SK-N-SH (cell line): ENCODE data around the gene SNX5. TPM values are rescaled to one million over a fixed set of nuclear protein-coding genes. Genes with fewer than 3 reads are reported as not detected.

Experiments
- CTCF ChIA-PET: fragments of 300-600, 350-600 bp; formaldehyde crosslinking; extraction: SDS; loops from one replicate; lab custom pipeline; 2021; lab: Yijun Ruan, JAX
- POLR2A ChIA-PET: fragments of 350-600 bp; sonication (Branson Sonifier 250); formaldehyde crosslinking; extraction: SDS; loops from one replicate; lab custom pipeline; 2020; ENCODE audit warnings: antibody characterized with exemption, inconsistent platforms; lab: Yijun Ruan, JAX
- DNase-seq: peaks from one replicate; pipeline ENCODE4 v3.0.0; 2012
- H2AFZ ChIP-seq: fragments of 200-600 bp; sonication (generic); 2 replicates; pipeline ENCODE4 v1.8.1; 2016; ENCODE audit warnings: antibody characterized with exemption, mild to moderate bottlenecking, low read depth
- H3F3A ChIP-seq: fragments of 200-600 bp; sonication (generic); replicated peaks from 2 replicates; pipeline ENCODE3; 2016; ENCODE audit warnings: antibody characterized with exemption, mild to moderate bottlenecking; ENCODE audit not compliant: insufficient read depth
- H3K27ac ChIP-seq, 2 experiments: fragments of 200-500 bp in 1 of 2; fragments of 200-600 bp in 1 of 2; sonication (Bioruptor generic) in 1 of 2; sonication (generic), shearing (Covaris generic) in 1 of 2; 2 replicates each; pipeline versions ENCODE4 v1.5.1 to v1.6.1; 2014 to 2016; ENCODE audit warnings: low read depth in 2 of 2, inconsistent platforms in 1 of 2, low read length in 1 of 2, mild to moderate bottlenecking in 1 of 2, mixed read lengths in 1 of 2
- H3K27me3 ChIP-seq: fragments of 200-600 bp; sonication (generic), shearing (Covaris generic); 2 replicates; pipeline ENCODE4 v1.6.1; 2016; ENCODE audit warnings: mixed run types; ENCODE audit not compliant: insufficient read depth
- H3K36me3 ChIP-seq, 2 experiments: fragments of 200-500 bp in 1 of 2; fragments of 200-600 bp in 1 of 2; sonication (Bioruptor generic) in 1 of 2; sonication (generic) in 1 of 2; replicated peaks in 1 of 2; 2 replicates each; pipeline versions ENCODE3 to v1.5.1; 2014 to 2016; ENCODE audit warnings: low read length in 1 of 2, mild to moderate bottlenecking in 1 of 2; ENCODE audit not compliant: insufficient read depth in 2 of 2, control insufficient read depth in 1 of 2
- H3K4me1 ChIP-seq, 2 experiments: fragments of 200-500 bp in 1 of 2; fragments of 200-600 bp in 1 of 2; sonication (Bioruptor generic) in 1 of 2; sonication (generic), shearing (Covaris generic) in 1 of 2; 2 replicates each; pipeline versions ENCODE4 v1.5.1 to v1.6.1; 2014 to 2016; ENCODE audit warnings: low read depth in 1 of 2, low read length in 1 of 2, mixed run types in 1 of 2; ENCODE audit not compliant: insufficient read depth in 2 of 2, control insufficient read depth in 1 of 2
- H3K4me2 ChIP-seq: fragments of 200-600 bp; sonication (generic), shearing (Covaris generic); 2 replicates; pipeline ENCODE4 v1.6.1; 2017; ENCODE audit warnings: mixed run types
- H3K4me3 ChIP-seq, 2 experiments: fragments of 200-500 bp in 1 of 2; fragments of 200-600 bp in 1 of 2; sonication (Bioruptor generic) in 1 of 2; sonication (generic), shearing (Covaris generic) in 1 of 2; 2 replicates each; pipeline versions ENCODE4 v1.5.1 to v1.8.1; 2014 to 2016; ENCODE audit warnings: low read depth in 2 of 2, inconsistent platforms in 1 of 2, low read length in 1 of 2, mild to moderate bottlenecking in 1 of 2, mixed read lengths in 1 of 2, moderate library complexity in 1 of 2
- H3K79me2 ChIP-seq: fragments of 200-600 bp; sonication (generic); 2 replicates; pipeline ENCODE4 v1.8.1; 2017; ENCODE audit warnings: mild to moderate bottlenecking; ENCODE audit not compliant: insufficient read depth
- H3K9ac ChIP-seq: fragments of 200-600 bp; sonication (generic); 2 replicates; pipeline ENCODE4 v1.6.1; 2017; ENCODE audit warnings: mixed run types
- H3K9me2 ChIP-seq: fragments of 200-600 bp; sonication (generic); 2 replicates; pipeline ENCODE4 v1.6.1; 2017; ENCODE audit warnings: mixed run types
- H3K9me3 ChIP-seq: fragments of 200-600 bp; sonication (generic); 2 replicates; pipeline ENCODE4 v1.6.1; 2017; ENCODE audit warnings: mixed run types, mild to moderate bottlenecking, moderate library complexity
- H4K20me1 ChIP-seq: fragments of 200-600 bp; sonication (generic); 2 replicates; pipeline ENCODE4 v1.6.1; 2017; ENCODE audit warnings: mild to moderate bottlenecking, mixed run types; ENCODE audit not compliant: insufficient read depth
- CHD2 ChIP-seq: fragments of 150-350 bp; IDR thresholded peaks from 2 replicates; pipeline ENCODE4 v1.6.1; 2018; ENCODE audit warnings: low read length; ENCODE audit not compliant: partially characterized antibody
- EZH2phosphoT487 ChIP-seq: fragments of 200-600 bp; sonication (generic); IDR thresholded peaks from 2 replicates; pipeline ENCODE4 v1.6.1; 2017; ENCODE audit warnings: low read depth, mixed run types, mild to moderate bottlenecking, antibody characterized with exemption, moderate library complexity, borderline replicate concordance
- FOSL2 ChIP-seq: IDR thresholded peaks from 2 replicates; pipeline ENCODE4 v1.4.0; 2012; ENCODE audit warnings: low read depth, mild to moderate bottlenecking, moderate library complexity, borderline replicate concordance
- FOXJ3 ChIP-seq: sonication (generic); formaldehyde crosslinking; IDR thresholded peaks from 2 replicates; pipeline ENCODE4 v1.5.1; 2020; ENCODE audit warnings: mild to moderate bottlenecking, missing genetic modification reagents
- GABPA ChIP-seq: IDR thresholded peaks from 2 replicates; pipeline ENCODE4 v1.4.0; 2012; ENCODE audit warnings: low read depth, mild to moderate bottlenecking
- IRF3 ChIP-seq: fragments of 150-350 bp; IDR thresholded peaks from 2 replicates; pipeline ENCODE4 v1.6.1; 2016; ENCODE audit warnings: mild to moderate bottlenecking, low read depth, low read length
- MEF2A ChIP-seq: IDR thresholded peaks from 2 replicates; pipeline ENCODE4 v1.4.0; 2012; ENCODE audit warnings: low read depth, borderline replicate concordance
- NFIC ChIP-seq: IDR thresholded peaks from 2 replicates; pipeline ENCODE4 v1.4.0; 2012; ENCODE audit warnings: borderline replicate concordance
- NRF1 ChIP-seq: IDR thresholded peaks from 2 replicates; pipeline ENCODE4 v1.6.1; 2012; ENCODE audit warnings: low read depth, mild to moderate bottlenecking, low read length
- POLR2AphosphoS5 ChIP-seq: IDR thresholded peaks from 2 replicates; pipeline ENCODE4 v1.6.1; 2012; ENCODE audit warnings: low read depth, low read length
- RAD21 ChIP-seq: IDR thresholded peaks from 2 replicates; pipeline ENCODE4 v1.6.1; 2012; ENCODE audit warnings: mild to moderate bottlenecking, low read length
- RCOR1 ChIP-seq: fragments of 150-350 bp; IDR thresholded peaks from 2 replicates; pipeline ENCODE4 v1.6.1; 2017; ENCODE audit warnings: antibody characterized with exemption, low read length
- RFX5 ChIP-seq: IDR thresholded peaks from 2 replicates; pipeline ENCODE4 v1.6.1; 2012; ENCODE audit warnings: mild to moderate bottlenecking, improper control_type of control experiment, low read length
- RXRA ChIP-seq: IDR thresholded peaks from 2 replicates; pipeline ENCODE4 v1.4.0; 2012; ENCODE audit warnings: low read depth, mild to moderate bottlenecking, borderline replicate concordance
- SMC3 ChIP-seq: IDR thresholded peaks from 2 replicates; pipeline ENCODE4 v1.6.1; 2012; ENCODE audit warnings: low read depth, low read length, improper control_type of control experiment
- TCF12 ChIP-seq: IDR thresholded peaks from 2 replicates; pipeline ENCODE4 v1.4.0; 2012
- USF1 ChIP-seq: IDR thresholded peaks from 2 replicates; pipeline ENCODE4 v1.4.0; 2012; ENCODE audit warnings: low read depth, borderline replicate concordance
- YY1 ChIP-seq: IDR thresholded peaks from 2 replicates; pipeline ENCODE4 v1.4.0; 2012; ENCODE audit warnings: low read depth, mild to moderate bottlenecking
- ZBTB33 ChIP-seq: IDR thresholded peaks from 2 replicates; pipeline ENCODE4 v1.4.0; 2012; ENCODE audit warnings: low read depth, borderline replicate concordance
- WGBS: methylation state at CpG from one replicate; pipeline ENCODE4 v1.1.6; 2017; ENCODE audit warnings: low lambda C conversion rate; 5-methylcytosine and 5-hydroxymethylcytosine counted together
- polyA plus RNA-seq, 3 experiments: library from polyadenylated mRNA; depleted of rRNA; stranded (reverse); fragments of >200 nt; gene quantifications; 2 replicates each; pipeline ENCODE4 v1.2.3, GENCODE V29; 2012

Gene SNX5
- polyA plus RNA-seq, 1 of the 3 experiments (the other 2 are of a cell fraction), result 76.2 TPM

- no peaks in the 10 kb centered on the region for H3K79me2 ChIP-seq
- no peaks in the 10 kb centered on the region for H3F3A ChIP-seq
- H3K9me2 ChIP-seq, result no peaks in the 10 kb centered on the region
- no peaks in the 10 kb centered on the region for H3K9me3 ChIP-seq
- H3K36me3 ChIP-seq, result no peaks in the 10 kb centered on the region
- ChIA-PET POLR2A (no interaction called here), CTCF (no interaction called here)
- H2AFZ ChIP-seq, result no peak overlapping the region
- H3K27ac ChIP-seq, result no peak overlapping the region
- H3K4me1 ChIP-seq, result peaks cover 0 to 6% of the 10 kb centered on the region in 2 experiments; a peak in 1 of 4 replicates
- H3K4me2 ChIP-seq, result no peak overlapping the region
- DNase-seq, result no peak
- WGBS, result 85% methylated on average over 5 of the region's 5 CpGs
- H4K20me1 ChIP-seq, result no peaks in the 10 kb centered on the region
- H3K4me3 ChIP-seq, result no peak overlapping the region
- TF ChIP-seq MEF2A (no peak), FOXJ3 (CRISPR knock-in tag) (no peak), ZBTB33 (no peak), NRF1 (no peak), FOSL2 (no peak), RXRA (no peak), RCOR1 (no peak), RAD21 (no peak), YY1 (no peak), IRF3 (no peak), RFX5 (no peak), TCF12 (no peak), EZH2phosphoT487 (no peak), CHD2 (no peak), SMC3 (no peak), POLR2AphosphoS5 (no peak), NFIC (no peak), GABPA (no peak)
- H3K9ac ChIP-seq, result no peak overlapping the region
- no peaks in the 10 kb centered on the region for H3K27me3 ChIP-seq
These were observed 36.2 kb downstream of the SNX5 start for GRCh38 chr20:17932396-17932795.

- Histone ChIP-seq H3K9me3 (no peaks in the 10 kb centered on the region), H3F3A (no peaks in the 10 kb centered on the region), H2AFZ (no peak overlapping the region), H3K4me1 (no peaks in the 10 kb centered on the region; a peak in 1 of 4 replicates), H3K79me2 (no peaks in the 10 kb centered on the region), H4K20me1 (no peaks in the 10 kb centered on the region), H3K4me3 (no peak overlapping the region), H3K36me3 (no peaks in the 10 kb centered on the region), H3K9ac (no peak overlapping the region), H3K27ac (no peak overlapping the region), H3K4me2 (no peak overlapping the region), H3K27me3 (peaks cover under 1% of the 10 kb centered on the region; the same call in 1 of the 2 replicates), H3K9me2 (no peaks in the 10 kb centered on the region)
- ChIA-PET CTCF (no interaction called here), POLR2A (no interaction called here)
- no peak for DNase-seq
- no CpG with 5 or more reads among the region's 1 CpG for WGBS
- TF ChIP-seq YY1 (no peak), USF1 (no peak)
These were observed 37.1 kb downstream of the SNX5 start for GRCh38 chr20:17931513-17931912.
